HCT116 (cell line): Measurements from ENCODE around the gene RANBP10. TPM values are rescaled to one million over a fixed set of nuclear protein-coding genes. Genes with fewer than 3 reads are reported as not detected.

Experiments used
- ATAC-seq: fragments of 200-7000 bp; cut with Tn5 transposase; 2 replicates; pipeline ENCODE4 v1.9.1; 2020; ENCODE audit warnings: mild to moderate bottlenecking, moderate library complexity
- BruUV-seq: library from RNA; stranded (reverse); fragments of 400-500 nt; replicated peaks from 2 replicates; lab custom pipeline; 2021; lab: Mats Ljungman, UMichigan
- CTCF ChIA-PET: fragments of 300-600 bp; sonication (Branson Sonifier 250); formaldehyde crosslinking; loops from one replicate; lab custom pipeline; 2021; ENCODE audit warnings: antibody characterized with exemption; lab: Charles Lee
- POLR2A ChIA-PET: fragments of 300-600, 350-600 bp; sonication (Branson Sonifier 250); formaldehyde crosslinking; loops from one replicate; lab custom pipeline; 2021; ENCODE audit warnings: antibody characterized with exemption; lab: Charles Lee
- RAD21 ChIA-PET, 2 experiments: fragments of 300-600 bp; sonication (Branson Sonifier 250); formaldehyde crosslinking; loops; one replicate each; lab custom pipeline; 2023; ENCODE audit warnings: low total read pairs in 2 of 2; ENCODE audit not compliant: uncharacterized antibody in 2 of 2, unreplicated experiment in 2 of 2, low non-redundant PET in 1 of 2; lab: Charles Lee
- DNase-seq: peaks from one replicate; pipeline ENCODE4 v3.0.0-alpha.2; 2010; ENCODE audit warnings: low read depth, low spot score
- H2AFZ ChIP-seq: fragments of 200-600 bp; shearing (Covaris generic), sonication (generic); 2 replicates; pipeline ENCODE4 v1.6.1; 2017; ENCODE audit warnings: low read depth, mixed run types, mixed read lengths, antibody characterized with exemption, low read length; ENCODE audit not compliant: poor library complexity, severe bottlenecking
- H3K27ac ChIP-seq: 2 replicates; pipeline ENCODE4 v1.5.1; 2012; ENCODE audit warnings: low read depth, low read length
- H3K27me3 ChIP-seq: fragments of 200-600 bp; sonication (generic); 2 replicates; pipeline ENCODE4 v1.6.1; 2016; ENCODE audit warnings: mixed run types, low read length, mixed read lengths; ENCODE audit not compliant: insufficient read depth
- H3K36me3 ChIP-seq, 2 experiments: fragments of 200-500 bp in 1 of 2; fragments of 200-600 bp in 1 of 2; sonication (Bioruptor generic) in 1 of 2; sonication (generic) in 1 of 2; 2 replicates each; pipeline versions ENCODE4 v1.5.1 to v1.6.1; 2014 to 2016; ENCODE audit warnings: low read length in 2 of 2, inconsistent platforms in 1 of 2, mixed read lengths in 1 of 2, mixed run types in 1 of 2; ENCODE audit not compliant: insufficient read depth in 2 of 2, control insufficient read depth in 1 of 2
- H3K4me1 ChIP-seq, 2 experiments: fragments of 200-600 bp in 1 of 2; sonication (generic) in 1 of 2; 2 replicates each; pipeline versions ENCODE4 v1.5.1 to v1.6.1; 2012 to 2017; ENCODE audit warnings: low read length in 2 of 2, inconsistent platforms in 1 of 2, mild to moderate bottlenecking in 1 of 2, mixed read lengths in 1 of 2, mixed run types in 1 of 2, moderate library complexity in 1 of 2; ENCODE audit not compliant: insufficient read depth in 2 of 2, control insufficient read depth in 1 of 2
- H3K4me2 ChIP-seq: fragments of 200-600 bp; sonication (generic); 2 replicates; pipeline ENCODE4 v1.6.1; 2017; ENCODE audit warnings: mixed run types, low read length, mixed read lengths
- H3K4me3 ChIP-seq, 2 experiments: fragments of 200-600 bp in 1 of 2; sonication (generic) in 1 of 2; replicated peaks in 1 of 2; 2 replicates each; pipeline ENCODE4 v1.5.1; 2011 to 2016; ENCODE audit warnings: low read length in 2 of 2, control low read depth in 1 of 2, low read depth in 1 of 2, mild to moderate bottlenecking in 1 of 2, mixed read lengths in 1 of 2, mixed run types in 1 of 2
- H3K79me2 ChIP-seq: fragments of 200-600 bp; sonication (generic); 2 replicates; pipeline ENCODE4 v1.6.1; 2017; ENCODE audit warnings: mild to moderate bottlenecking, mixed run types, low read length, moderate library complexity, mixed read lengths; ENCODE audit not compliant: insufficient read depth
- H3K9ac ChIP-seq: fragments of 200-600 bp; sonication (generic); 2 replicates; pipeline ENCODE4 v1.6.1; 2016; ENCODE audit warnings: low read length, mixed read lengths
- H3K9me2 ChIP-seq: fragments of 200-600 bp; sonication (generic), shearing (Covaris generic); 2 replicates; pipeline ENCODE4 v1.6.1; 2017; ENCODE audit warnings: mixed run types, mild to moderate bottlenecking, moderate library complexity; ENCODE audit not compliant: insufficient read depth
- H3K9me3 ChIP-seq, 2 experiments: fragments of 200-500 bp in 1 of 2; fragments of 200-600 bp in 1 of 2; sonication (Bioruptor generic) in 1 of 2; sonication (generic) in 1 of 2; 2 replicates each; pipeline ENCODE4 v1.6.1; 2014 to 2017; ENCODE audit warnings: low read length in 2 of 2, mixed read lengths in 2 of 2, inconsistent platforms in 1 of 2, low read depth in 1 of 2, mild to moderate bottlenecking in 1 of 2, mixed run types in 1 of 2, moderate library complexity in 1 of 2; ENCODE audit not compliant: control insufficient read depth in 1 of 2, insufficient read depth in 1 of 2
- H4K20me1 ChIP-seq: fragments of 200-600 bp; sonication (generic), shearing (Covaris generic); 2 replicates; pipeline ENCODE4 v1.6.1; 2017; ENCODE audit warnings: mixed run types, mild to moderate bottlenecking, moderate library complexity; ENCODE audit not compliant: insufficient read depth
- CEBPB ChIP-seq: IDR thresholded peaks from 2 replicates; pipeline ENCODE4 v1.6.1; 2012; ENCODE audit warnings: low read depth
- EGR1 ChIP-seq: IDR thresholded peaks from 2 replicates; pipeline ENCODE4 v1.6.1; 2012; ENCODE audit warnings: low read depth
- ELF1 ChIP-seq: IDR thresholded peaks from 2 replicates; pipeline ENCODE4 v1.6.1; 2012; ENCODE audit warnings: low read depth, borderline replicate concordance
- POLR2AphosphoS5 ChIP-seq: IDR thresholded peaks from 2 replicates; pipeline ENCODE4 v1.6.1; 2011; ENCODE audit warnings: mild to moderate bottlenecking, low read depth, low read length, moderate library complexity
- SIN3A ChIP-seq: IDR thresholded peaks from 2 replicates; pipeline ENCODE4 v1.6.1; 2012; ENCODE audit warnings: low read depth
- SP1 ChIP-seq: IDR thresholded peaks from 2 replicates; pipeline ENCODE4 v1.6.1; 2012; ENCODE audit warnings: low read depth
- ZFX ChIP-seq: fragments of 450-650 bp; IDR thresholded peaks from 2 replicates; pipeline ENCODE4 v1.6.1; 2017
- intact Hi-C: fragments of 100-400 bp; cut with micrococcal nuclease; formaldehyde crosslinking; loops from 2 replicates; pipeline ENCODE4 v1.10.0; 2022
- total RNA-seq: library from RNA; stranded (reverse); gene quantifications from one replicate; pipeline ENCODE4 v1.2.1, GENCODE V29; 2021; ENCODE audit not compliant: unreplicated experiment
- TF ChIP-seq, protein P1 (sequence below): IDR thresholded peaks from 2 replicates; pipeline ENCODE4 v1.6.1; 2012; ENCODE audit warnings: low read depth
- TF ChIP-seq, protein P2 (sequence below): IDR thresholded peaks from 2 replicates; pipeline ENCODE4 v1.6.1; 2012
- TF ChIP-seq, protein P3 (sequence below): IDR thresholded peaks from 2 replicates; pipeline ENCODE4 v1.6.1; 2012

RANBP10 gene
- total RNA-seq, 1 experiment from 2014 or later: 16.9 TPM

DNA sequence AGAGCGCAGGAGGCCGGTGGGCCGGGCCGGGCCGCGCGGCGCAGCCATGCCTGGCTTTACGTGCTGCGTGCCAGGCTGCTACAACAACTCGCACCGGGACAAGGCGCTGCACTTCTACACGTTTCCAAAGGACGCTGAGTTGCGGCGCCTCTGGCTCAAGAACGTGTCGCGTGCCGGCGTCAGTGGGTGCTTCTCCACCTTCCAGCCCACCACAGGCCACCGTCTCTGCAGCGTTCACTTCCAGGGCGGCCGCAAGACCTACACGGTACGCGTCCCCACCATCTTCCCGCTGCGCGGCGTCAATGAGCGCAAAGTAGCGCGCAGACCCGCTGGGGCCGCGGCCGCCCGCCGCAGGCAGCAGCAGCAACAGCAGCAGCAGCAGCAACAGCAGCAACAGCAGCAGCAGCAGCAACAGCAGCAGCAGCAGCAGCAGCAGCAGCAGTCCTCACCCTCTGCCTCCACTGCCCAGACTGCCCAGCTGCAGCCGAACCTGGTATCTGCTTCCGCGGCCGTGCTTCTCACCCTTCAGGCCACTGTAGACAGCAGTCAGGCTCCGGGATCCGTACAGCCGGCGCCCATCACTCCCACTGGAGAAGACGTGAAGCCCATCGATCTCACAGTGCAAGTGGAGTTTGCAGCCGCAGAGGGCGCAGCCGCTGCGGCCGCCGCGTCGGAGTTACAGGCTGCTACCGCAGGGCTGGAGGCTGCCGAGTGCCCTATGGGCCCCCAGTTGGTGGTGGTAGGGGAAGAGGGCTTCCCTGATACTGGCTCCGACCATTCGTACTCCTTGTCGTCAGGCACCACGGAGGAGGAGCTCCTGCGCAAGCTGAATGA is 36.4 kb upstream of the RANBP10 start:
- Histone ChIP-seq H3K79me2 (peaks cover 27% of the 10 kb centered on the region), H2AFZ (no peak overlapping the region), H3K27me3 (no peaks in the 10 kb centered on the region), H3K4me3 (peak overlapping the region; percentile 65 to 69), H3K9ac (peak overlapping the region; percentile 69), H3K9me2 (no peaks in the 10 kb centered on the region), H3K9me3 (no peaks in the 10 kb centered on the region), H3K4me1 (peaks cover 16 to 46% of the 10 kb centered on the region in 2 experiments), H3K4me2 (peak overlapping the region; percentile 90), H4K20me1 (no peaks in the 10 kb centered on the region), H3K36me3 (no peaks in the 10 kb centered on the region), H3K27ac (peak overlapping the region; percentile 96)
- TF ChIP-seq EGR1: no peak
- TF ChIP-seq POLR2AphosphoS5: no peak
- TF ChIP-seq, protein P1, sequence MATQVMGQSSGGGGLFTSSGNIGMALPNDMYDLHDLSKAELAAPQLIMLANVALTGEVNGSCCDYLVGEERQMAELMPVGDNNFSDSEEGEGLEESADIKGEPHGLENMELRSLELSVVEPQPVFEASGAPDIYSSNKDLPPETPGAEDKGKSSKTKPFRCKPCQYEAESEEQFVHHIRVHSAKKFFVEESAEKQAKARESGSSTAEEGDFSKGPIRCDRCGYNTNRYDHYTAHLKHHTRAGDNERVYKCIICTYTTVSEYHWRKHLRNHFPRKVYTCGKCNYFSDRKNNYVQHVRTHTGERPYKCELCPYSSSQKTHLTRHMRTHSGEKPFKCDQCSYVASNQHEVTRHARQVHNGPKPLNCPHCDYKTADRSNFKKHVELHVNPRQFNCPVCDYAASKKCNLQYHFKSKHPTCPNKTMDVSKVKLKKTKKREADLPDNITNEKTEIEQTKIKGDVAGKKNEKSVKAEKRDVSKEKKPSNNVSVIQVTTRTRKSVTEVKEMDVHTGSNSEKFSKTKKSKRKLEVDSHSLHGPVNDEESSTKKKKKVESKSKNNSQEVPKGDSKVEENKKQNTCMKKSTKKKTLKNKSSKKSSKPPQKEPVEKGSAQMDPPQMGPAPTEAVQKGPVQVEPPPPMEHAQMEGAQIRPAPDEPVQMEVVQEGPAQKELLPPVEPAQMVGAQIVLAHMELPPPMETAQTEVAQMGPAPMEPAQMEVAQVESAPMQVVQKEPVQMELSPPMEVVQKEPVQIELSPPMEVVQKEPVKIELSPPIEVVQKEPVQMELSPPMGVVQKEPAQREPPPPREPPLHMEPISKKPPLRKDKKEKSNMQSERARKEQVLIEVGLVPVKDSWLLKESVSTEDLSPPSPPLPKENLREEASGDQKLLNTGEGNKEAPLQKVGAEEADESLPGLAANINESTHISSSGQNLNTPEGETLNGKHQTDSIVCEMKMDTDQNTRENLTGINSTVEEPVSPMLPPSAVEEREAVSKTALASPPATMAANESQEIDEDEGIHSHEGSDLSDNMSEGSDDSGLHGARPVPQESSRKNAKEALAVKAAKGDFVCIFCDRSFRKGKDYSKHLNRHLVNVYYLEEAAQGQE: no peak
- no peak for TF ChIP-seq ELF1
- TF ChIP-seq CEBPB: no peak
- TF ChIP-seq, protein P2, sequence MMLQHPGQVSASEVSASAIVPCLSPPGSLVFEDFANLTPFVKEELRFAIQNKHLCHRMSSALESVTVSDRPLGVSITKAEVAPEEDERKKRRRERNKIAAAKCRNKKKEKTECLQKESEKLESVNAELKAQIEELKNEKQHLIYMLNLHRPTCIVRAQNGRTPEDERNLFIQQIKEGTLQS: no peak
- no peak for TF ChIP-seq SP1
- no peak for TF ChIP-seq SIN3A
- TF ChIP-seq, protein P3, sequence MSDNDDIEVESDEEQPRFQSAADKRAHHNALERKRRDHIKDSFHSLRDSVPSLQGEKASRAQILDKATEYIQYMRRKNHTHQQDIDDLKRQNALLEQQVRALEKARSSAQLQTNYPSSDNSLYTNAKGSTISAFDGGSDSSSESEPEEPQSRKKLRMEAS: 0 out of 2 replicates have a peak, but pooled peaks have one; percentile 29
- peak; percentile 53 for TF ChIP-seq ZFX
- CTCF ChIA-PET: no interaction called here
- POLR2A ChIA-PET: interaction anchor here (0.9 kb wide), 1 partner anchor 36 kb away, joined by 3 read pairs; the partner anchor contains the start of genes RANBP10 and TSNAXIP1
- RAD21 ChIA-PET: no interaction called here
- intact Hi-C loops: no loop called here
- peak; percentile 15; the same call in 1 of the 2 replicates for ATAC-seq
- BruUV-seq: no TSS peak
- no peak for DNase-seq
